ENCODE measurements around the gene ACP3. TPM values are rescaled to one million over a fixed set of nuclear protein-coding genes. Genes with fewer than 3 reads are reported as not detected.
A peak's percentile ranks its signal among the peaks of the same experiment; 100 is the strongest.

Gene ACP3
- total and polyA plus RNA-seq, 11 donors: 0.08 to 6.2 (median 0.69) TPM; not detected in 1

DNA sequence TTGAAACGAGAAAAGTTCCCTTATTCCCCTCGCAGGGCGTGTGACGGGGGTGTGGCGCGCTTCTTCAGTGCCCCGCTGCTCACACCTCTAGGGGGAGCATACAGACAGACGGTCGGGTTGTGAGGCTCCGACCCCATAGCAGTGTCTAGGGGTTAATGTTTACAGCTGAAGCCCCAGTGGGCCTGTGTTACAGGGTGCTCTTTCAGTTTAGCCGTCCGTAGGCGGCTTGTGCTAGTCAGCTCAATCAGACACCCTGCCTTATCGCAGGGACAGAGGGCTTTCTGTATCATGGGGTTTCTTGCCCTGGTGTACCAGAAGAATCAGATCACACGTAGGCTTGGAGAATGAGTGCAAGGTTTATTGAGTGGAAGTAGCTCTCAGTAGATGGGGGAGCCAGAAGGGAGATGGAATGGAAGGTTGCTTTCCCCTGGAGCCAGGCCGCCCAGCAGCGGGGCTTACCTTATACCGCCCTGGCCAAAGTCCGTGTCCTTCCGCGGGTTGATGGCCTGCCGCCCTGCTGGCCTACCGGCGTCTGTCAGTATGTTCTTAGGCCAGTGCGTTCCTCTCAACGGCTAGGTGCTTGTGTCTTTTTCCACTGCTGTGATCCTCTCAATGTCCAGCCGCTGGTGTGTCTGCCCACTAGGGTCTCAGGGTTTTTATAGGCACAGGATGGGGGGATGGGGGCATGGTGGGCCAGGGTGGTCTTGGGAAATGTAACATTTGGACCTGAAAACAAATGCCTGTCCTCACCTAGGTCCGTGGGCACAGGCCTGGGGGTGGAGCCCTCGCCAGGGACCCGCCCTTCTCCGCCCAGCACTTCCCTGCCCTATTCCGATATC, 32.2 kb upstream of the ACP3 start:
- H3K4me3 ChIP-seq: peak overlapping the region in 4 of 12 donors; percentile 7 to 18 (median 14)
- H3K9me3 ChIP-seq: peaks cover 0 to 11% (median 0%) of the 10 kb centered on the region in 12 donors
- TF ChIP-seq, protein P1, sequence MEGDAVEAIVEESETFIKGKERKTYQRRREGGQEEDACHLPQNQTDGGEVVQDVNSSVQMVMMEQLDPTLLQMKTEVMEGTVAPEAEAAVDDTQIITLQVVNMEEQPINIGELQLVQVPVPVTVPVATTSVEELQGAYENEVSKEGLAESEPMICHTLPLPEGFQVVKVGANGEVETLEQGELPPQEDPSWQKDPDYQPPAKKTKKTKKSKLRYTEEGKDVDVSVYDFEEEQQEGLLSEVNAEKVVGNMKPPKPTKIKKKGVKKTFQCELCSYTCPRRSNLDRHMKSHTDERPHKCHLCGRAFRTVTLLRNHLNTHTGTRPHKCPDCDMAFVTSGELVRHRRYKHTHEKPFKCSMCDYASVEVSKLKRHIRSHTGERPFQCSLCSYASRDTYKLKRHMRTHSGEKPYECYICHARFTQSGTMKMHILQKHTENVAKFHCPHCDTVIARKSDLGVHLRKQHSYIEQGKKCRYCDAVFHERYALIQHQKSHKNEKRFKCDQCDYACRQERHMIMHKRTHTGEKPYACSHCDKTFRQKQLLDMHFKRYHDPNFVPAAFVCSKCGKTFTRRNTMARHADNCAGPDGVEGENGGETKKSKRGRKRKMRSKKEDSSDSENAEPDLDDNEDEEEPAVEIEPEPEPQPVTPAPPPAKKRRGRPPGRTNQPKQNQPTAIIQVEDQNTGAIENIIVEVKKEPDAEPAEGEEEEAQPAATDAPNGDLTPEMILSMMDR (IDR thresholded peaks at IDR 0.05): peak in 4 of 12 donors; percentile 18 to 28 (median 19)
- no peak for TF ChIP-seq POLR2A (IDR thresholded peaks at IDR 0.05)
- H3K27me3 ChIP-seq: no peaks in the 10 kb centered on the region
- intact Hi-C loops (cut with DNase I): loop anchor here in 1 of 10 donors (5.0 kb wide), 1 partner anchor 32 kb away; the partner anchor contains the start of gene ACP3
- H3K4me1 ChIP-seq: peaks cover 0 to 19% (median 0%) of the 10 kb centered on the region in 12 donors
- 46 to 76% (median 68%) methylated on average over 18 to 32 of the region's 32 CpGs for WGBS, 4 donors
- DNase-seq: no peak
- H3K27ac ChIP-seq: peak overlapping the region in 2 of 12 donors; percentile 52 to 90
- H3K36me3 ChIP-seq: no peaks in the 10 kb centered on the region
- ATAC-seq: peak in 3 of 4 donors; percentile 26 to 44 (median 36)

DNA sequence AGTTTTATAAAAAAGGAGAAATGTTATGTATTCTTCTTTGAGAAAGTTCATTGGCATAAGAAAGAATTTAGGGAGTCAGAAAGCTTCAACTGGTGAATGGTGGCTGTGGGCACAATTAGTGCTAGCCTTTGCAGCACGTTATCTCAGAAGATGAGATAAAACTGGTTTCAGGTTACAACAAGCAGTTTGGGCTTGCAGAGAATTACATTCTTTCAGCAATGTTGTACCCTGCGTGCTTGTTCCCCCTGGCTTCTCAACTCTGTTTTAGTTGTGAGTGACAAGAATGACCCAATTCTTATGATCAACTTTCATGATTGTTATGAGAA, 31.6 kb upstream of the ACP3 start:
- DNase-seq: no peak
- 18 to 27% (median 23%) methylated on average over 2 of the region's 2 CpGs for WGBS, 4 donors
- Histone ChIP-seq H3K4me1 (peaks cover 0 to 25% (median 0%) of the 10 kb centered on the region in 12 donors), H3K27ac (no peak overlapping the region), H3K36me3 (no peaks in the 10 kb centered on the region), H3K4me3 (no peak overlapping the region), H3K9me3 (peaks cover 0 to 11% (median 0%) of the 10 kb centered on the region in 12 donors), H3K27me3 (no peaks in the 10 kb centered on the region)
- ATAC-seq: peak in 2 of 4 donors; percentile 45 to 55
- intact Hi-C loops (cut with DNase I): no loop called here
- TF ChIP-seq, protein P1 (IDR thresholded peaks at IDR 0.05): no peak
- TF ChIP-seq POLR2A (IDR thresholded peaks at IDR 0.05): no peak

DNA sequence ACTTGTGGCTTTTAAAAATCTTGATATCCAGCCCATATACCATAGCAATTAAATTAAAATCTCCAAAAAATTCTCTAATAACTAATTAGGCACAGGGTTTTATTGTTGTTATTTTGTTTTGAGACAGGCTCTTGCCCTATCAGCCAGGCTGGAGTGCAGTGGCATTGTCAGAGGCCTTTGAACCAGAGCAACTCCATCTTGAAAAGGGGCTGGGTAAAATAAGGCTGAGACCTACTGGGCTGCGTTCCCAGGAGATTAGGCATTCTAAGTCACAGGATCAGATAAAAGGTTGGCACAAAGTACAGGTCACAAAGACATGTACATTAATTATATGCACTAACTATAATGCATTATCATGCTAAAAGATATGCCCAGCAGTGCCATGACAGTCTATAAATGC, 31.2 kb upstream of the ACP3 start:
- no peak for TF ChIP-seq POLR2A (IDR thresholded peaks at IDR 0.05)
- TF ChIP-seq, protein P1 (IDR thresholded peaks at IDR 0.05): no peak
- Histone ChIP-seq H3K27me3 (no peaks in the 10 kb centered on the region), H3K4me1 (peaks cover 0 to 28% (median 0%) of the 10 kb centered on the region in 12 donors), H3K9me3 (peaks cover 0 to 11% (median 0%) of the 10 kb centered on the region in 12 donors), H3K27ac (no peak overlapping the region), H3K36me3 (no peaks in the 10 kb centered on the region), H3K4me3 (no peak overlapping the region)
- no peak for DNase-seq
- 44 to 62% (median 54%) methylated on average over 1 of the region's 1 CpG for WGBS, 4 donors
- intact Hi-C loops (cut with DNase I): no loop called here
- no peak for ATAC-seq

DNA sequence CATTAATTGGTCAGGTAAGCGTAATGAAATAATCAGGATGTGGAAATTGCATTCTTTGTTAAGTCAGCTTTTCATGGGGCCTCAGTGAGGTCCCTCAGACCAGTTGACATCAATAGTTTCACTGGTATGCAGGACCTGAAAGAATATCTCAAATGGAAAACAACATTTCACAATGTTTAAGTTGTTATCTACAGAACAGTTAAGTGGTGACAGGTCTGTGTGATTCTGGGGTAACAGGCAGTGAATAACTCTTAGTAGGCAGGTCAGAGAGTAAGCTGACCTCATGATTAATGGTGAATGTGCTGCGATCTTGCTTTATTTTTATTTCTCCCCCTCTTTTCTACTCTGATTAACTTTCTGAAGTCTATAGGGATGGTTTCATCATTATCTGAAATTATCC, 28.9 kb upstream of the ACP3 start:
- no peaks in the 10 kb centered on the region for H3K27me3 ChIP-seq
- ATAC-seq (no peak), DNase-seq (no peak)
- H3K9me3 ChIP-seq: peaks cover 0 to 11% (median 0%) of the 10 kb centered on the region in 12 donors
- H3K4me3 ChIP-seq: no peak overlapping the region
- 62 to 71% (median 68%) methylated on average over 2 of the region's 2 CpGs for WGBS, 4 donors
- H3K27ac ChIP-seq: no peak overlapping the region
- intact Hi-C loops (cut with DNase I): no loop called here
- H3K4me1 ChIP-seq: peaks cover 0 to 34% (median 0%) of the 10 kb centered on the region in 12 donors
- TF ChIP-seq, protein P1 (IDR thresholded peaks at IDR 0.05): no peak
- no peak for TF ChIP-seq POLR2A (IDR thresholded peaks at IDR 0.05)
- H3K36me3 ChIP-seq: no peaks in the 10 kb centered on the region
